Measurements from ENCODE around the gene PRKCB. TPM values are rescaled to one million over a fixed set of nuclear protein-coding genes. Genes with fewer than 3 reads are reported as not detected.

PRKCB gene
- total and polyA plus RNA-seq, 2 experiments from 2014 or later, result 3.7 to 16.4 TPM

GRCh38 chr16:24093049-24093448 lies 257.3 kb downstream of the PRKCB start (continued):
- TF ChIP-seq ZNF462 (CRISPR knock-in tag; IDR thresholded peaks at IDR 0.05) (no peak), EZH2phosphoT487 (IDR thresholded peaks at IDR 0.05; ENCODE audit: unreplicated experiment) (no peak)

GRCh38 chr16:24094660-24095059 lies 258.9 kb downstream of the PRKCB start:
- Histone ChIP-seq H3K36me3 (ENCODE audit: insufficient read depth) (no peaks in the 10 kb centered on the region), H4K20me1 (replicated peaks; ENCODE audit: insufficient read depth) (no peaks in the 10 kb centered on the region), H3K4me2 (no peak overlapping the region), H3K79me2 (replicated peaks; ENCODE audit: insufficient read depth) (no peaks in the 10 kb centered on the region), H3F3A (replicated peaks; ENCODE audit: low read depth) (peaks cover 5% of the 10 kb centered on the region; the same call in 1 of the 2 replicates), H3K27ac (ENCODE audit: low read depth) (no peak overlapping the region), H3K4me3 (no peak overlapping the region), H3K9me2 (ENCODE audit: insufficient read depth) (peaks cover 3% of the 10 kb centered on the region; the same call in 1 of the 2 replicates), H3K4me1 (ENCODE audit: insufficient read depth) (peaks cover 16% of the 10 kb centered on the region; the same call in 1 of the 2 replicates), H3K27me3 (ENCODE audit: insufficient read depth) (no peaks in the 10 kb centered on the region), H2AFZ (no peak overlapping the region)
- Mint-ChIP-seq H3K27ac (no peak overlapping the region), H3K4me1 (peaks cover 24% of the 10 kb centered on the region), H3K9me3 (peaks cover 30% of the 10 kb centered on the region), H3K4me3 (no peak overlapping the region), H3K36me3 (ENCODE audit: low read depth) (peaks cover 48% of the 10 kb centered on the region), H3K27me3 (ENCODE audit: insufficient read depth, low read depth, poor library complexity) (peaks cover 6% of the 10 kb centered on the region)
- DNase-seq (ENCODE audit: low spot score) (no peak), ATAC-seq (no peak)
- TF ChIP-seq EZH2phosphoT487 (IDR thresholded peaks at IDR 0.05; ENCODE audit: unreplicated experiment) (no peak), ZNF331 (CRISPR knock-in tag; IDR thresholded peaks at IDR 0.05; ENCODE audit: low read depth) (no peak), JUNB (IDR thresholded peaks at IDR 0.05; ENCODE audit: unreplicated experiment) (no peak), ZNF462 (CRISPR knock-in tag; IDR thresholded peaks at IDR 0.05) (no peak), EZH2 (IDR thresholded peaks at IDR 0.05; ENCODE audit: low read depth, unreplicated experiment) (no peak), ZNF114 (CRISPR knock-in tag; IDR thresholded peaks at IDR 0.05) (no peak), STAT1 (IDR thresholded peaks at IDR 0.05; ENCODE audit: unreplicated experiment) (no peak)
